ENCODE measurements around the gene C22orf39.

DNA sequence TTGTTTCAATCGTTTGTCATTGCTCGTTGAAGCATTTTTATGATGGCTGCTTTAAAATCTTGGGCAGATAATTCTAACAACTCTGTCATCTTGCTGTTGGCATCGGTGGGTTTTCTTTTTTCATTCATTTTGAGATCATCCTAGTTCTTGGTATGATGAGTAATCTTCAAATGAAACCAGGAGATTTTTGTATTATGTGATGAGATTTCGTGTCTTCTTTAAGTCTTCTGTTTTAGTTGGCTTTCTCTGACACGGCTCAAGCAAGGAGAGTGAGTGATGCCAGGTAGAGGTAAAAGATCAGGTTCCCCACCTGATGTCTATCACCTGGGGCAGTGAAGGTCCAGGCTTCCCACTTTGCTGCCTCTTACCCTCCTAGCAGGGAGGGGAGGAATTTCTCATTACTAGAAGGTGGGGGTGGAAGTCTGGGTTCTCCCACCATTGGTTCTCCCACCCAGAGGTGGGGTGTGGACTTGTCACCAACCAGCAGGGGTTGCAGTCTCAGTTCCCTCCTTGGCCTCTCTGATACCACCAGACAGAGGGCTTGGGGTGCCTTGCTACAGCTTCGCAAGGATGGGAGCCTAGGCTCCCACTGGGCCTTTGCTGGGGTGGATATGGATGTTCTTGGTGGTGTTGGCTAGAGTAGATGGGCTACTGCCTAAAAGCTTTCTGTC lies 45.1 kb upstream of the C22orf39 start:
- TF ChIP-seq POLR2A (IDR thresholded peaks at IDR 0.05), result no peak
- TF ChIP-seq, protein P1, sequence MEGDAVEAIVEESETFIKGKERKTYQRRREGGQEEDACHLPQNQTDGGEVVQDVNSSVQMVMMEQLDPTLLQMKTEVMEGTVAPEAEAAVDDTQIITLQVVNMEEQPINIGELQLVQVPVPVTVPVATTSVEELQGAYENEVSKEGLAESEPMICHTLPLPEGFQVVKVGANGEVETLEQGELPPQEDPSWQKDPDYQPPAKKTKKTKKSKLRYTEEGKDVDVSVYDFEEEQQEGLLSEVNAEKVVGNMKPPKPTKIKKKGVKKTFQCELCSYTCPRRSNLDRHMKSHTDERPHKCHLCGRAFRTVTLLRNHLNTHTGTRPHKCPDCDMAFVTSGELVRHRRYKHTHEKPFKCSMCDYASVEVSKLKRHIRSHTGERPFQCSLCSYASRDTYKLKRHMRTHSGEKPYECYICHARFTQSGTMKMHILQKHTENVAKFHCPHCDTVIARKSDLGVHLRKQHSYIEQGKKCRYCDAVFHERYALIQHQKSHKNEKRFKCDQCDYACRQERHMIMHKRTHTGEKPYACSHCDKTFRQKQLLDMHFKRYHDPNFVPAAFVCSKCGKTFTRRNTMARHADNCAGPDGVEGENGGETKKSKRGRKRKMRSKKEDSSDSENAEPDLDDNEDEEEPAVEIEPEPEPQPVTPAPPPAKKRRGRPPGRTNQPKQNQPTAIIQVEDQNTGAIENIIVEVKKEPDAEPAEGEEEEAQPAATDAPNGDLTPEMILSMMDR (IDR thresholded peaks at IDR 0.05), result no peak

Data from ovary (tissue), 3 donors.